H9 (cell line): ENCODE measurements around the gene DCST2. TPM values are rescaled to one million over a fixed set of nuclear protein-coding genes. Genes with fewer than 3 reads are reported as not detected.

Experiments used
- DNase-seq: peaks from one replicate; pipeline ENCODE4 v3.0.0-alpha.2; 2017
- H2AFZ ChIP-seq: one replicate; pipeline ENCODE4 v1.6.1; 2013; ENCODE audit warnings: mild to moderate bottlenecking, low read length, control low read depth, moderate library complexity
- H2AK5ac ChIP-seq: 2 replicates; pipeline ENCODE4 v1.6.1; 2013; ENCODE audit warnings: low read length, control low read depth, mixed read lengths; ENCODE audit not compliant: insufficient read length
- H2BK120ac ChIP-seq: one replicate; pipeline ENCODE4 v1.6.1; 2013; ENCODE audit warnings: low read depth, mild to moderate bottlenecking, low read length, control low read depth, inconsistent platforms; ENCODE audit not compliant: poor library complexity, severe bottlenecking
- H2BK12ac ChIP-seq: 2 replicates; pipeline ENCODE4 v1.6.1; 2013; ENCODE audit warnings: low read length, control low read depth, mixed read lengths, low read depth; ENCODE audit not compliant: insufficient read length
- H2BK15ac ChIP-seq: 2 replicates; pipeline ENCODE4 v1.6.1; 2013; ENCODE audit warnings: low read depth, low read length, control low read depth
- H2BK20ac ChIP-seq: one replicate; pipeline ENCODE4 v1.6.1; 2013; ENCODE audit warnings: low read depth, mild to moderate bottlenecking, low read length, control low read depth, inconsistent platforms; ENCODE audit not compliant: poor library complexity, severe bottlenecking
- H2BK5ac ChIP-seq: 2 replicates; pipeline ENCODE4 v1.6.1; 2013; ENCODE audit warnings: low read length, control low read depth, mixed read lengths; ENCODE audit not compliant: insufficient read length
- H3K14ac ChIP-seq: 2 replicates; pipeline ENCODE4 v1.6.1; 2013; ENCODE audit warnings: low read length, control low read depth; ENCODE audit not compliant: insufficient read depth
- H3K18ac ChIP-seq: 2 replicates; pipeline ENCODE4 v1.6.1; 2013; ENCODE audit warnings: low read depth, mild to moderate bottlenecking, mixed read lengths, low read length, control low read depth; ENCODE audit not compliant: insufficient read length
- H3K23ac ChIP-seq: 2 replicates; pipeline ENCODE4 v1.6.1; 2013; ENCODE audit warnings: low read length, control low read depth, mixed read lengths, low read depth; ENCODE audit not compliant: insufficient read length
- H3K23me2 ChIP-seq: 2 replicates; pipeline ENCODE4 v1.6.1; 2013; ENCODE audit warnings: low read depth, mild to moderate bottlenecking, mixed read lengths, low read length, control low read depth; ENCODE audit not compliant: insufficient read length, poor library complexity, severe bottlenecking
- H3K27ac ChIP-seq: 2 replicates; pipeline ENCODE4 v1.5.1; 2013; ENCODE audit warnings: low read length, control low read depth, mixed read lengths, low read depth; ENCODE audit not compliant: insufficient read length
- H3K27me3 ChIP-seq: 2 replicates; pipeline ENCODE4 v1.6.1; 2013; ENCODE audit warnings: low read length, control low read depth, inconsistent platforms; ENCODE audit not compliant: insufficient read depth
- H3K4ac ChIP-seq: 2 replicates; pipeline ENCODE4 v1.6.1; 2013; ENCODE audit warnings: low read depth, mild to moderate bottlenecking, control low read depth, inconsistent platforms, low read length, moderate library complexity
- H3K4me1 ChIP-seq: 2 replicates; pipeline ENCODE4 v1.6.1; 2013; ENCODE audit warnings: low read length, control low read depth, inconsistent platforms; ENCODE audit not compliant: insufficient read depth
- H3K4me2 ChIP-seq: 2 replicates; pipeline ENCODE4 v1.6.1; 2013; ENCODE audit warnings: low read length, control low read depth, mixed read lengths; ENCODE audit not compliant: insufficient read length, insufficient read depth
- H3K56ac ChIP-seq: 2 replicates; pipeline ENCODE4 v1.6.1; 2013; ENCODE audit warnings: low read depth, mild to moderate bottlenecking, mixed read lengths, low read length, control low read depth; ENCODE audit not compliant: insufficient read length
- H3K79me1 ChIP-seq: 2 replicates; pipeline ENCODE4 v1.6.1; 2013; ENCODE audit warnings: low read depth, mild to moderate bottlenecking, moderate library complexity, low read length, control low read depth, inconsistent platforms; ENCODE audit not compliant: insufficient read depth, poor library complexity, severe bottlenecking
- H3K79me2 ChIP-seq: 2 replicates; pipeline ENCODE4 v1.6.1; 2013; ENCODE audit warnings: low read length, control low read depth, inconsistent platforms; ENCODE audit not compliant: insufficient read depth
- H3K9ac ChIP-seq: 2 replicates; pipeline ENCODE4 v1.6.1; 2013; ENCODE audit warnings: low read length, control low read depth, mixed read lengths; ENCODE audit not compliant: insufficient read length; ENCODE audit errors: extremely low read depth
- H3K9me3 ChIP-seq: one replicate; pipeline ENCODE4 v1.6.1; 2013; ENCODE audit warnings: low read depth, low read length, inconsistent platforms; ENCODE audit not compliant: control insufficient read depth
- H3T11ph ChIP-seq: one replicate; pipeline ENCODE4 v1.6.1; 2013; ENCODE audit warnings: mild to moderate bottlenecking, low read length, control low read depth, inconsistent platforms
- H4K20me1 ChIP-seq: one replicate; pipeline ENCODE4 v1.6.1; 2013; ENCODE audit not compliant: control insufficient read depth, insufficient read length, insufficient read depth
- H4K5ac ChIP-seq: 2 replicates; pipeline ENCODE4 v1.6.1; 2013; ENCODE audit warnings: low read depth, mild to moderate bottlenecking, mixed read lengths, low read length, control low read depth; ENCODE audit not compliant: insufficient read length
- H4K8ac ChIP-seq: replicated peaks from 2 replicates; pipeline ENCODE4 v1.6.1; 2013; ENCODE audit warnings: low read length, control low read depth, mixed read lengths, low read depth; ENCODE audit not compliant: insufficient read length
- H4K91ac ChIP-seq: 2 replicates; pipeline ENCODE4 v1.6.1; 2013; ENCODE audit warnings: low read depth, mild to moderate bottlenecking, moderate library complexity, mixed read lengths, low read length, control low read depth; ENCODE audit not compliant: insufficient read length
- H3K27ac Mint-ChIP-seq, 3 experiments: 2 replicates in 2 of 3; 3 replicates in 1 of 3; pipeline ENCODE4 v1.8.0; 2020 to 2021; ENCODE audit warnings: mixed read lengths in 3 of 3, mild to moderate bottlenecking in 1 of 3, moderate library complexity in 1 of 3
- H3K27me3 Mint-ChIP-seq: 2 replicates; pipeline ENCODE4 v1.8.0; 2021; ENCODE audit warnings: low read depth, mild to moderate bottlenecking, moderate library complexity, mixed read lengths
- H3K36me3 Mint-ChIP-seq, 3 experiments: 2 replicates in 2 of 3; 3 replicates in 1 of 3; pipeline ENCODE4 v1.8.0; 2020 to 2021; ENCODE audit warnings: low read depth in 3 of 3, mixed read lengths in 3 of 3; ENCODE audit not compliant: insufficient read depth in 1 of 3
- H3K4me1 Mint-ChIP-seq, 2 experiments: 2 replicates each; pipeline ENCODE4 v1.8.0; 2020; ENCODE audit warnings: mixed read lengths in 2 of 2
- H3K4me3 Mint-ChIP-seq, 2 experiments: 2 replicates in 1 of 2; 3 replicates in 1 of 2; pipeline ENCODE4 v1.8.0; 2020 to 2021; ENCODE audit warnings: mild to moderate bottlenecking in 2 of 2, mixed read lengths in 2 of 2, moderate library complexity in 1 of 2
- H3K9me3 Mint-ChIP-seq, 2 experiments: 2 replicates in 1 of 2; 3 replicates in 1 of 2; pipeline ENCODE4 v1.8.0; 2020; ENCODE audit warnings: mild to moderate bottlenecking in 2 of 2, mixed read lengths in 2 of 2, moderate library complexity in 1 of 2
- CTCF ChIP-seq: fragments of 200-600 bp; sonication (generic); conservative IDR thresholded peaks from 3 replicates; pipeline ENCODE4 v1.8.0; 2021; ENCODE audit warnings: antibody characterized with exemption, mild to moderate bottlenecking
- WGBS: extraction: QIAGEN DNeasy Blood & Tissue Kit; methylation state at CpG from one replicate; pipeline ENCODE4 v1.1.7; 2013; ENCODE audit warnings: missing lambda C conversion rate, low lambda C conversion rate, mixed read lengths; ENCODE audit not compliant: insufficient read length; ENCODE audit errors: extremely low coverage; 5-methylcytosine and 5-hydroxymethylcytosine counted together
- total RNA-seq: library from RNA; stranded (reverse); gene quantifications from 2 replicates; pipeline ENCODE4 v1.2.1, GENCODE V29; 2021

Gene DCST2
- total RNA-seq, 1 experiment from 2014 or later: 0.35 TPM

- Mint-ChIP-seq H3K27me3 (no peaks in the 10 kb centered on the region), H3K27ac (no peak overlapping the region; a peak in 4 of 7 replicates), H3K36me3 (peaks cover 9 to 31% (median 14%) of the 10 kb centered on the region in 3 experiments; a peak in 6 of 7 replicates), H3K4me3 (no peak overlapping the region; a peak in 1 of 5 replicates), H3K9me3 (no peaks in the 10 kb centered on the region), H3K4me1 (peaks cover 43 to 44% of the 10 kb centered on the region in 2 experiments)
- peaks cover 34% of the 10 kb centered on the region for H3K79me2 ChIP-seq
- H3K4me1 ChIP-seq: peaks cover 4% of the 10 kb centered on the region; the same call in 1 of the 2 replicates
- H3K23me2 ChIP-seq: peaks cover 42% of the 10 kb centered on the region
- H3K9me3 ChIP-seq: no peaks in the 10 kb centered on the region
- WGBS: no CpG with 5 or more reads among the region's 18 CpGs
- peak; percentile 98 for DNase-seq
- peak overlapping the region; percentile 97 for H3K27ac ChIP-seq
- TF ChIP-seq CTCF: no peak
- no peak overlapping the region for H4K8ac ChIP-seq
- H3K18ac ChIP-seq: peak overlapping the region; percentile 90
- peak overlapping the region; percentile 5 for H2AK5ac ChIP-seq
- H2BK15ac ChIP-seq: no peak overlapping the region
- H3K4ac ChIP-seq: no peak overlapping the region; the same call in 1 of the 2 replicates
- H3K27me3 ChIP-seq: no peaks in the 10 kb centered on the region
- H3K56ac ChIP-seq: no peak overlapping the region
- H3T11ph ChIP-seq: peak overlapping the region; percentile 40
- no peaks in the 10 kb centered on the region for H4K20me1 ChIP-seq
- H4K5ac ChIP-seq: peak overlapping the region; percentile 8
- H2BK5ac ChIP-seq: peak overlapping the region; percentile 21
- peak overlapping the region; percentile 74; the same call in 1 of the 2 replicates for H3K14ac ChIP-seq
- H2BK120ac ChIP-seq: peak overlapping the region; percentile 67
- H3K4me2 ChIP-seq: peak overlapping the region; percentile 68
- no peak overlapping the region for H2AFZ ChIP-seq
- peak overlapping the region; percentile 24 for H2BK12ac ChIP-seq
- peaks cover 5% of the 10 kb centered on the region for H3K79me1 ChIP-seq
- peak overlapping the region; percentile 56 for H3K9ac ChIP-seq
- H2BK20ac ChIP-seq: no peak overlapping the region
- no peak overlapping the region for H3K23ac ChIP-seq
- H4K91ac ChIP-seq: no peak overlapping the region
Measured at GRCh38 chr1:154972517-154973343, 60.9 kb downstream of the DCST2 start.
